ENCODE results near the gene HIVEP2.

HIVEP2 gene

GRCh38 chr6:142857233-142857761, 87.7 kb downstream of the HIVEP2 start:
- DNase-seq = no peak

GRCh38 chr6:142856624-142857232, 88.2 kb downstream of the HIVEP2 start:
- DNase-seq = no peak

- no peak for DNase-seq
Observed at GRCh38 chr6:142855893-142856623, 88.9 kb downstream of the HIVEP2 start.

- no peak for DNase-seq
Observed at GRCh38 chr6:142854589-142855488, 90.1 kb downstream of the HIVEP2 start.

GRCh38 chr6:142853244-142854180, 91.5 kb downstream of the HIVEP2 start:
- DNase-seq = no peak

GRCh38 chr6:142851601-142852000, 93.4 kb downstream of the HIVEP2 start:
- no peak for DNase-seq

GRCh38 chr6:142850679-142851423, 94.1 kb downstream of the HIVEP2 start:
- DNase-seq = no peak

GRCh38 chr6:142848976-142849375, 96.0 kb downstream of the HIVEP2 start:
- DNase-seq = no peak

GRCh38 chr6:142848156-142848555, 96.8 kb downstream of the HIVEP2 start:
- DNase-seq = no peak

- no peak for DNase-seq
Observed at GRCh38 chr6:142846883-142847287, 98.1 kb downstream of the HIVEP2 start.

GRCh38 chr6:142846459-142846831, 98.5 kb downstream of the HIVEP2 start:
- no peak for DNase-seq

GRCh38 chr6:142845624-142846458, 99.1 kb downstream of the HIVEP2 start:
- DNase-seq = no peak

GRCh38 chr6:142845143-142845571, 99.8 kb downstream of the HIVEP2 start:
- no peak for DNase-seq

- DNase-seq = no peak
Observed at GRCh38 chr6:142844065-142844755, 100.8 kb downstream of the HIVEP2 start.

GRCh38 chr6:142843361-142843760, 101.6 kb downstream of the HIVEP2 start:
- DNase-seq = no peak

- peak in 1 of 2 donors; percentile 80 for DNase-seq
Observed at GRCh38 chr6:142842418-142843261, 102.3 kb downstream of the HIVEP2 start.

GRCh38 chr6:142841915-142842314, 103.1 kb downstream of the HIVEP2 start:
- DNase-seq = no peak

- DNase-seq = no peak
Observed at GRCh38 chr6:142839686-142840040, 105.3 kb downstream of the HIVEP2 start.

Data from bone marrow (tissue), 2 donors.